ENCODE measurements around the gene HNF1A.

- TF ChIP-seq, protein P1, sequence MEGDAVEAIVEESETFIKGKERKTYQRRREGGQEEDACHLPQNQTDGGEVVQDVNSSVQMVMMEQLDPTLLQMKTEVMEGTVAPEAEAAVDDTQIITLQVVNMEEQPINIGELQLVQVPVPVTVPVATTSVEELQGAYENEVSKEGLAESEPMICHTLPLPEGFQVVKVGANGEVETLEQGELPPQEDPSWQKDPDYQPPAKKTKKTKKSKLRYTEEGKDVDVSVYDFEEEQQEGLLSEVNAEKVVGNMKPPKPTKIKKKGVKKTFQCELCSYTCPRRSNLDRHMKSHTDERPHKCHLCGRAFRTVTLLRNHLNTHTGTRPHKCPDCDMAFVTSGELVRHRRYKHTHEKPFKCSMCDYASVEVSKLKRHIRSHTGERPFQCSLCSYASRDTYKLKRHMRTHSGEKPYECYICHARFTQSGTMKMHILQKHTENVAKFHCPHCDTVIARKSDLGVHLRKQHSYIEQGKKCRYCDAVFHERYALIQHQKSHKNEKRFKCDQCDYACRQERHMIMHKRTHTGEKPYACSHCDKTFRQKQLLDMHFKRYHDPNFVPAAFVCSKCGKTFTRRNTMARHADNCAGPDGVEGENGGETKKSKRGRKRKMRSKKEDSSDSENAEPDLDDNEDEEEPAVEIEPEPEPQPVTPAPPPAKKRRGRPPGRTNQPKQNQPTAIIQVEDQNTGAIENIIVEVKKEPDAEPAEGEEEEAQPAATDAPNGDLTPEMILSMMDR (IDR thresholded peaks at IDR 0.05), result no peak
- no peak for TF ChIP-seq EP300 (IDR thresholded peaks at IDR 0.05)
Measured at GRCh38 chr12:120936197-120936596, 42.1 kb upstream of the HNF1A start.

Measured in gastroesophageal sphincter (tissue), 3 donors.